Stomach (tissue), 9 donors: ENCODE data around the gene WFS1. TPM values are rescaled to one million over a fixed set of nuclear protein-coding genes. Genes with fewer than 3 reads are reported as not detected.

Source experiments
- DNase-seq, 2 donors: peaks; one replicate each; pipeline versions ENCODE4 v3.0.0 to v3.0.0-alpha.2; 2013 to 2019
- H3K27ac ChIP-seq, 5 donors: fragments of 200-600 bp in 4 of 5; sonication (generic) in 4 of 5; one replicate each; pipeline ENCODE4 v1.5.1; 2013 to 2019; ENCODE audit warnings: mild to moderate bottlenecking in 1 of 5, moderate library complexity in 1 of 5
- H3K27me3 ChIP-seq, 3 donors: fragments of 200-600 bp; sonication (generic); one replicate each; pipeline ENCODE4 v1.5.1; 2017 to 2019; ENCODE audit warnings: mixed run types in 1 of 3
- H3K36me3 ChIP-seq, 4 donors: fragments of 200-600 bp; sonication (generic); 1 replicate in 3 of 4; 2 replicates in 1 of 4; pipeline ENCODE4 v1.5.1; 2016 to 2019
- H3K4me1 ChIP-seq, 4 donors: fragments of 200-600 bp; sonication (generic); one replicate each; pipeline ENCODE4 v1.5.1; 2016 to 2019
- H3K4me3 ChIP-seq, 4 donors: fragments of 200-600 bp; sonication (generic) in 3 of 4; one replicate each; pipeline ENCODE4 v1.5.1; 2016 to 2019; ENCODE audit warnings: mild to moderate bottlenecking in 1 of 4
- H3K9me3 ChIP-seq, 4 donors: fragments of 200-600 bp; sonication (generic); one replicate each; pipeline ENCODE4 v1.5.1; 2016 to 2019
- CTCF ChIP-seq, 7 experiments: fragments of 450-650 bp in 4 of 7; fragments of 200-600 bp in 3 of 7; sonication (generic) in 3 of 7; IDR thresholded peaks; one replicate each; pipeline ENCODE4 v1.5.1; 2016 to 2019; ENCODE audit warnings: antibody characterized with exemption in 7 of 7, control low read depth in 2 of 7, mild to moderate bottlenecking in 1 of 7
- EP300 ChIP-seq: sonication (generic); formaldehyde crosslinking; IDR thresholded peaks from one replicate; pipeline ENCODE4 v1.6.1; 2017; ENCODE audit warnings: antibody characterized with exemption
- POLR2A ChIP-seq, 4 donors: fragments of 450-650 bp; IDR thresholded peaks; one replicate each; pipeline ENCODE4 v1.6.1; 2016; ENCODE audit warnings: antibody characterized with exemption in 4 of 4, control low read depth in 2 of 4, mild to moderate bottlenecking in 1 of 4, moderate library complexity in 1 of 4
- POLR2AphosphoS5 ChIP-seq, 3 donors: sonication (generic); formaldehyde crosslinking; IDR thresholded peaks; one replicate each; pipeline ENCODE4 v1.6.1; 2016; ENCODE audit warnings: antibody characterized with exemption in 3 of 3
- WGBS, 5 donors: extraction: QIAGEN DNeasy Blood & Tissue Kit in 3 of 5; methylation state at CpG; one replicate each; pipeline versions ENCODE4 v1.1.5 to v1.1.7; 2013 to 2018; 5-methylcytosine and 5-hydroxymethylcytosine counted together
- intact Hi-C: fragments of 100-400 bp; cut with DNase I; formaldehyde crosslinking; loops from one replicate; pipeline ENCODE4 v1.15.1; 2023; ENCODE audit warnings: low total_unique reads
- polyA plus RNA-seq, 3 donors: library from polyadenylated mRNA; stranded (reverse); fragments of 200-250 nt; gene quantifications; one replicate each; pipeline ENCODE4 v1.2.3, GENCODE V29; 2013
- total RNA-seq, 5 donors: library from RNA; depleted of rRNA; stranded (reverse); fragments of >200 nt; gene quantifications; one replicate each; pipeline versions ENCODE4 v1.1.0 to v1.2.3, GENCODE V29; 2014 to 2016
- donor health status: healthy with polysubstance abuse.
- donor health status: Bipolar disorder and iron deficiency.
- donor health status: healthy.

The WFS1 gene
- total and polyA plus RNA-seq, 8 donors: 4.1 to 60.7 (median 15.1) TPM

GRCh38 chr4:6245246-6246169 is 24.1 kb upstream of the WFS1 start:
- H3K27ac ChIP-seq: no peak overlapping the region
- peaks cover 0 to 24% (median 22%) of the 10 kb centered on the region in 4 donors for H3K9me3 ChIP-seq
- intact Hi-C loops: no loop called here
- 15 to 25% (median 16%) methylated on average over 34 to 67 of the region's 67 CpGs for WGBS, 5 donors
- no peaks in the 10 kb centered on the region for H3K36me3 ChIP-seq
- TF ChIP-seq CTCF (IDR thresholded peaks at IDR 0.05) (no peak), POLR2A (IDR thresholded peaks at IDR 0.05) (no peak), EP300 (no peak), POLR2AphosphoS5 (IDR thresholded peaks at IDR 0.05) (no peak)
- peaks cover 0 to 93% (median 52%) of the 10 kb centered on the region in 3 donors for H3K27me3 ChIP-seq
- peaks cover 0 to 11% (median 8%) of the 10 kb centered on the region in 4 donors for H3K4me1 ChIP-seq
- H3K4me3 ChIP-seq: peak overlapping the region; percentile 30 to 44 (median 36)
- peak in 1 of 2 donors; percentile 69 for DNase-seq

- H3K4me3 ChIP-seq: no peak overlapping the region
- peaks cover 0 to 13% (median 8%) of the 10 kb centered on the region in 4 donors for H3K4me1 ChIP-seq
- no peaks in the 10 kb centered on the region for H3K36me3 ChIP-seq
- H3K27ac ChIP-seq: no peak overlapping the region
- no peak for DNase-seq
- 50 to 69% (median 56%) methylated on average over 9 of the region's 9 CpGs for WGBS, 5 donors
- peaks cover 0 to 24% (median 22%) of the 10 kb centered on the region in 4 donors for H3K9me3 ChIP-seq
- intact Hi-C loops: no loop called here
- H3K27me3 ChIP-seq: peaks cover 0 to 87% (median 52%) of the 10 kb centered on the region in 3 donors
- TF ChIP-seq POLR2AphosphoS5 (IDR thresholded peaks at IDR 0.05) (no peak), EP300 (no peak), POLR2A (IDR thresholded peaks at IDR 0.05) (no peak), CTCF (IDR thresholded peaks at IDR 0.05) (no peak)
Observed at GRCh38 chr4:6246170-6246634, 23.4 kb upstream of the WFS1 start.

- Histone ChIP-seq H3K9me3 (peaks cover 0 to 24% (median 22%) of the 10 kb centered on the region in 4 donors), H3K27me3 (peaks cover 0 to 70% (median 52%) of the 10 kb centered on the region in 3 donors), H3K27ac (no peak overlapping the region), H3K4me1 (peaks cover 0 to 13% (median 8%) of the 10 kb centered on the region in 4 donors), H3K4me3 (no peak overlapping the region), H3K36me3 (no peaks in the 10 kb centered on the region)
- intact Hi-C loops: no loop called here
- WGBS, 5 donors: 60 to 81% (median 67%) methylated on average over 5 to 10 of the region's 10 CpGs
- TF ChIP-seq CTCF (IDR thresholded peaks at IDR 0.05) (no peak), POLR2A (IDR thresholded peaks at IDR 0.05) (no peak), EP300 (no peak), POLR2AphosphoS5 (IDR thresholded peaks at IDR 0.05) (no peak)
- DNase-seq: no peak
Observed at GRCh38 chr4:6248394-6248793, 21.3 kb upstream of the WFS1 start.

GRCh38 chr4:6250235-6250983 is 19.2 kb upstream of the WFS1 start:
- peak in 1 of 2 donors; percentile 86 for DNase-seq
- peaks cover 0 to 57% (median 32%) of the 10 kb centered on the region in 3 donors for H3K27me3 ChIP-seq
- H3K36me3 ChIP-seq: no peaks in the 10 kb centered on the region
- intact Hi-C loops: no loop called here
- no peak for TF ChIP-seq POLR2A (IDR thresholded peaks at IDR 0.05)
- peak in 5 of 7 experiments; percentile 35 to 90 (median 86) for TF ChIP-seq CTCF (IDR thresholded peaks at IDR 0.05)
- TF ChIP-seq EP300: no peak
- no peak overlapping the region for H3K4me3 ChIP-seq
- H3K27ac ChIP-seq: no peak overlapping the region
- H3K4me1 ChIP-seq: peaks cover 0 to 8% (median 6%) of the 10 kb centered on the region in 4 donors
- H3K9me3 ChIP-seq: peaks cover 0 to 10% (median 3%) of the 10 kb centered on the region in 4 donors
- 11 to 21% (median 15%) methylated on average over 15 of the region's 15 CpGs for WGBS, 5 donors
